GM18511 (cell line): Measurements from ENCODE around the gene EXOC6B.

ENCODE experiments used
- ATAC-seq: cut with Tn5 transposase; IDR thresholded peaks from one replicate; pipeline ENCODE4 v1.9.1; 2021; ENCODE audit warnings: mild to moderate bottlenecking, moderate library complexity; ENCODE audit not compliant: unreplicated experiment

Gene EXOC6B

DNA sequence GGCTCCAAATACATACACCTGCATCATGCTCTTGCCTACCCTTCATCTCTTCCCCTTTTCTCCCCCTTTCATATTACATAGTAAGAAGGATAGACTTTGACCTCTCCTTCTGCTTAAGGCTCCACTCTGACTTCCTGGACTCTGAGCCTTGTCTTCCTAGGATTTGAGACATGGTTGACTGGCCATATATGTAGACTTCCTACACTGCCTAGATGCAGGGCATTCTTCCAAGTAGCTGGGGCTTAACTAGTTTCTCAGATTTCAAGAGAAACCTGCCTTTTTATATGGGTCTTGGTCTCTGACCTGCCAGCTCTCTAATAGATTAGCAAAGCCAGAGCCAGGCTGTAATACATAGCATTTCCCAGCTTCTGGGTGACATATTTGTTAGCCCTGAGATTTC, 642.8 kb downstream of the EXOC6B start:
- no peak for ATAC-seq

DNA sequence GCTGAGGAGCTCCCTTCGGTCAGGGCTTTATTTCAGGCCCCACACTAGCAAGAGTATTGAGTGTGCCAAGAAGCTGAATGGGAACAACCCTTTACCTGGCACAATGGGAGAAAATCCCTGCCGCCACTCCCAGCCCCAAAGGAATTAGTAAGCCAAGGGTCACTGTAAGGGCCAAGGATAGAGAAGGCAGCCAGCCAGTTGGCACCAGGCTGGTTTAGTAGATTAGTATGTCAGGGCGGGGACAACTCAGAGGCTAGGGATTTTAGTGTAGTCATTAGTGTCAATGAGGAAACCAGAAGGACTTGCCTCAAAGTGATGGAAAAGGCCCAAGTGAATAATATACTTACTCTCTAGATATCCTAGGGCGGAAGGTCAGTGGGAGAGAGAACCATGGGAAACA, 643.3 kb downstream of the EXOC6B start:
- no peak for ATAC-seq

DNA sequence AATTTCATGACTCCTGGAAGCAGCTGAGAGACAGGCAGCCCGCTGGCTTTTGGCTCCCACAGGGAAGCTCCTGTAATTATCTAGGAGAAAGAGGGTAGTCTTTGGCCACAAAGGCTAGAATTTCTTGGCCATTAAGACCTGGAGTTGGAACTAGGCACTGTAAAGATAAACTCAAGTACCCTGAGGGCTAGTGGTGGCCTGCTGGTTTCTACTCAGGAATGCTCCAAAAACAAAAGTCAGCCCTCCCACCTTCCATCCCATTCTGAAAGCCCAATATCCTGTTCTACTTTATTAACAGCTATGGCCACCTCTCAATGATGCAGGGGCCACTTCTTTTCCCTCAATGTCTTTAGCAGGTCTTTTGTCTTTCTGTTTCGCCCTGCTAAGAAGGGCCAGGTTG, 644.2 kb downstream of the EXOC6B start:
- no peak for ATAC-seq

DNA sequence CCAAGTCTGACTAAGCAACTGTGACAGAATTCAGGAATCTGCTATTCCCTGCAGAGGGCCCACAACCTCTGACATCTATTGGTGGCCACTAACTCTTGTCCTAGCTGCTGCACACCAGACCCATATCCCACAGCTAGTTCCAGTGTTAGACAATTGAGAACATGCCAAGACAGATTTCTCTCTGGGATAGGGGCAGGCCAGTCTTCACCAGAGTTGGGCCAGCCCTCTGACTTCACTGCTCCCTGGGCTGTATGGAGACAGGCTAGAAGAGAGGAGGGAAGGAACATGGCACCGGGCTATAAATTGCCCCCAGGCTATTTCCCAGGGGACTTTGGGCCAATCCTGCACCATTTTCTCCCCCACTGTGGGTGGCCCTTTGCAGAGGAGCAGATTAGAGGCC, 645.5 kb downstream of the EXOC6B start:
- no peak for ATAC-seq

DNA sequence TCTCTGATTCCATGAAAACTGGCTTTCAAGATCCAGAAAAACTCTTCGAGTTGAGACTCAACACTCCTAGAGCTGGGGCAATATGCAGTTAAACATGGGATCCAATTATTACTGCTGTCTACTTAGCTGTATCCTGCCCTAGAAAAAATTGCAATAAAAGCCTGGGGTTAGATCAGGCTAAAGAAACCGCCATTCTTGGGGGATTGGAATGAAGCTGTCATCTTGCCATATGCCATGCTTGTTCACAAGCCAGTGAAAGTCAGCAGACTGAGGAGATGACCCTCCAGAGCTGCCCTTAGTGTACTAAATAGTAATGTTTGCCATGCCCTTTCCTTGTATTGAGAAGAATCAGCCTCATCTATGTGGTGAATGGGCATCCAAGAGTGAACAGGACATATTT, 647.3 kb downstream of the EXOC6B start:
- ATAC-seq, result no peak

DNA sequence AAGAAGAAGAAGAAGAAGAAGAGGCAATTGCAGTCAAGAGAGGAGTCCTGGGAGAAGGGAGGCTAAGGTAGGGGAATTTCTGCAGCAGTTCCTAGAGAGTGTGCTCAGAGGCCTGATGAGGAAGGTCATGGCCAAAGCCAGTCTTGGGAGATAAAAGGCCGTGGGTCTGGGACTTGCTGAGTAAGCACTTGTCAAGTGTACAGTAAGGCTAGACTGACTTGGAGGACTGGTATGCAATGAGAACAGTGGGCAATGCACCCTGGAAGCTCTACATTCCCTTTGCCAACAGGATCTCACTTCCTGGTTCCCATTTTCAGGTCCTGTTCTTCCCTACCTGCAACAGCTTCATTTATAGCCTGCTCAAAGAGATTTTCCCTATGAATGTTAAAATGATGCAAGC, 649.6 kb downstream of the EXOC6B start:
- no peak for ATAC-seq

DNA sequence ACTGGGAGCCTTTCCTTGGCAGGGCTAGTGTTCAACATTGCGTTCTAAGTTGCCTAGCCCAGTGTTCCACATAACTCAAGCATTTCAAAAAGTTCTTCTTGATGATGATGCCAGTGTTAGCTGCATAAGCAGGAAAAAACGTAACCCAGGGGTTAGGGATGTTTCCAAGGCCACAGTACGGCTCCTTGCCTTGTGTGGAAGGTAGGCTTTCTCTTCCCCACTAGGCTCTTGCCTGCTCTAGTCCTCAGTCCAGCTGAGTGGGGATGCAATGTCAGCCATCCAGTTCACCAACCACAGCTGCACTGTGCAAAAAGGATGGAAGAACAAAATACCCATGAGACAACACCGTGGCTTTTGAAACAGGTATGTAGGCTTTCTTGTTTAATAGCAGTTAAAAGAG, 650.2 kb downstream of the EXOC6B start:
- no peak for ATAC-seq

DNA sequence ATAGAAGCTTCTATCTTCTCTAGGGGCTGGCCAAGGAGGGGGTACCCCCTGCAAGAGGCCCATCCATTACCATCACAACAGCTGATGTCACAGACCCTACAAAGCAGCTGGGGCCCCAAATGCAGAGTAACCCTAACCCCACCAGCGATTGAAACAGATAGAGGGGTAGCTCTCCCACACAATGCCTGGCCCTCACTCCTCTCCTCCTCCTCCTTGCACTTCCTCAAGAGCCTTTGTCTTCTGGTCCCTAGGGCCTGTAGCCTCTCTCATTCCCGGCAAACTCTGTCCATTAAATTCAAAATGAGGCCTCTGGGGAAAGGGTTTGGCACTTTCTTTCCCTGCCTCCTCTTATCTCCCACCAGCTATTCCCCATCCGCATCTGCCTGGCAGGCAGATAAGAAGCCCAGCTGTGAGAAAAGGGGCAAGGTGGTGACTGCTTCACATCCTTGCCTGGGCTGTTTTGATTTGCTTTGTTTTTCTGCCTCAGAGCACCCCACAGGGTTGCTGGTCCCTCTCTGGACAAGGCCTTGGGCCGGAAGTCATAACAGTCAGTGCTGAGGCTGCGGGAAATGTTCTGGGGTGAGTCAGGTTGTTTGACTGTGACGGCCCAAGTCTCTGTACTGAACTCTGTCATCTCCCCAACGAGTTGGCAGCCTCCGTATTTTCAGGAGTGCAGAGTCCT, 652.1 kb downstream of the EXOC6B start:
- no peak for ATAC-seq

DNA sequence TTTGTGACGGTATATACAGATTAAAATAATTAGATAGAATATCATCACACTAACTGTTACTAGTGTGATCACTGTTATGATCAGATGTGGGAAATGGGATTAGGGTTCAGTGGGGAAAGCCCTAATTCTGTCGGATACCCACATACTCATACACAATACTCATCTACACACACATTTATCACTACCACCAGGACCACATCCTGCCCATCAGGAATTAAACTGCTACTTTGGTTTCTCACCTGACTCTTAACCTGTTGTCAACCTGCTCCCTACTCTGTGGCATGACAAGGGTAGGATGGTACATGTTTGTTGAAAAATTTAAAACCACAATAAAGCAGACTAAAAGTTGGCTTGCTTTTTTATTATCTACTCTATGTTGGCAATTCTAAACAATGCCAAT, 653.4 kb downstream of the EXOC6B start:
- no peak for ATAC-seq

DNA sequence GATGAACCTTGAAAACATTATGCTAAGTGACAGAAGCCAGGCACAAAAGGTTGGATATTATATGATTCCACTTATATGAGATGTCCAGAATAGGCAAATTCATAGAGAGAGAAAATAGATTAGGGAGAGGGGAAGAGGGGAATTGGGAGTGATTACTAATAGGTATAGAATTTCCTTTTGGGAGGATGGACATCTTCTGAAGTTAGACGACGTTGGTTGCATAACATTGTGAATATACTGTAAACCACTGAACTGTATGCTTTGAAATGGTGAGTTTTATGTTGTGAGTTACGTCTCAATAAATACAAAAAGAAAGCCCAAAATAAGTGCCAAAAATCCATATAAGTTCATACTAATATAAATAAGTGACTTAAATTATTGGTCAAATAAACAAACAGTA, 659.6 kb downstream of the EXOC6B start:
- ATAC-seq, result no peak

DNA sequence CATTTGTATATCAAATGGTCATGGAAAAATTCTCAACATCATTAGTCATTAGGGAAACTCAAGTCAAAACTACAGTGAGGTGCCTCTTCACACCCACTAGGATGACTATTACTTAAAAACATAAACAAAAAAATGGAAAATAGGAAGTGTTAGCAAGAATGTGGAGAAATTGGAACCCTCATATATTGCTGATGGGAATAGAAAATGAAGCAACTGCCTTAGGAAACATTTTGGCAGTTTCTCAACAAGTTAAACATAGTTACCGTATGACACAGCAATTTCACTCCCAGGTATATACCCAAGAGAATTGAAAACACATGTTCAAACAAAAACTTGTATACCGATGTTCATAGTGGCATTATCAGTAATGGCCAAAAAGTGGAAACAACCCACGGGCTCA, 660.0 kb downstream of the EXOC6B start:
- ATAC-seq, result no peak

DNA sequence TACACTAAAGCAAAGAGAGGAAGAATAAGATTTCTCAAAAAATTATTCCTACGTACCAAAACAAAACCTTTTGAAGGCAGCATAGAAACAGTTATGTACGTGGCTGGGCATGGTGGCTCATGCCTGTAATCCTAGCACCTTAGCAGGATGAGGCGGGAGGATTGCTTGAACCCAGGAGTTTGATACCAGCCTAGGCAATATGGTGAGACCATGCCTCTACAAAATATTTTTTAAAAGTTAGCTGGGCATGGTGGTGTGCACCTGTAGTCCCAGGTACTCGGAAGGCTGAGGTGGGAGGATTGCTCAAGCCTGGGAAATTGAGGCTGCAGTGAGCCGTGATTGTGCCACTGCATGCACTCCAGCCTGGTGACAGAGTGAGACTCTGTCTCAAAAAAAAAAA, 663.3 kb downstream of the EXOC6B start:
- no peak for ATAC-seq

DNA sequence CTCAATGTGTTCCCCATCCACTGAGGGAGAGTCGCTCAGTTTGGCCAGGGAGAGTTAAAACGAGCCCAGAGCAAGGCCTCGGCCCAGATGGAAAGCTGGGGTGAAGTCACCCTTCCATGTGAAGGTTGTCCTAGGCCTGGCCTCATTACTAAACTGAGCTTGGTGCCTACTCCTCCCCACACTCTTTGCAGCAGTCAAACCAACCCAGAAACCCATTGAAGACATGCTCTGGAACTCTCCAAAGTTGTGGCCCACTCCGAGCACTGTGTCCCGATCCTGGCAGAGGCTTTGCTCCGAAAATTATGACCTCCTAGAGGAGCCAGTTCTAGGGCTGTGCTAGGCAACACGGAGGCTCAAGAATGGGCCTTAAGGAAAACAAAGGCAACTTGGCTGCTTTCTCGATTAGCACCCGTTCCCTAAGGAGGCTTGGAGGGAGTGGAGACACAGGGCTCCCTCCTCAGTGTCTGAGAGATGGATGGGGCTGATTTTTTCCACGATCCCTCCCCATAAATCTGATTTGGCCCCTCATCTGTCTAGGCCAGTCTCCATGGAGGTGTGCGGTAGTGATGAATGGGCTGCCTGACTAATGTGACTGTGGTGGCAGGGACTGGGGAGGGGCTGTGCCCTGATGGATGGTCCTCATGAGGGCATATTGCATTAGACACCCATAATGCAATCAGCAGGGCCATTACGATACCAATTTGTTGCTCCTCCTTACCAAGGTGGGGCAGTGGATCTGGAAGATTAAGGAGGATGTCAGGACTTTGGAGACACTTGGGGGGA, 666.4 kb downstream of the EXOC6B start:
- no peak for ATAC-seq

DNA sequence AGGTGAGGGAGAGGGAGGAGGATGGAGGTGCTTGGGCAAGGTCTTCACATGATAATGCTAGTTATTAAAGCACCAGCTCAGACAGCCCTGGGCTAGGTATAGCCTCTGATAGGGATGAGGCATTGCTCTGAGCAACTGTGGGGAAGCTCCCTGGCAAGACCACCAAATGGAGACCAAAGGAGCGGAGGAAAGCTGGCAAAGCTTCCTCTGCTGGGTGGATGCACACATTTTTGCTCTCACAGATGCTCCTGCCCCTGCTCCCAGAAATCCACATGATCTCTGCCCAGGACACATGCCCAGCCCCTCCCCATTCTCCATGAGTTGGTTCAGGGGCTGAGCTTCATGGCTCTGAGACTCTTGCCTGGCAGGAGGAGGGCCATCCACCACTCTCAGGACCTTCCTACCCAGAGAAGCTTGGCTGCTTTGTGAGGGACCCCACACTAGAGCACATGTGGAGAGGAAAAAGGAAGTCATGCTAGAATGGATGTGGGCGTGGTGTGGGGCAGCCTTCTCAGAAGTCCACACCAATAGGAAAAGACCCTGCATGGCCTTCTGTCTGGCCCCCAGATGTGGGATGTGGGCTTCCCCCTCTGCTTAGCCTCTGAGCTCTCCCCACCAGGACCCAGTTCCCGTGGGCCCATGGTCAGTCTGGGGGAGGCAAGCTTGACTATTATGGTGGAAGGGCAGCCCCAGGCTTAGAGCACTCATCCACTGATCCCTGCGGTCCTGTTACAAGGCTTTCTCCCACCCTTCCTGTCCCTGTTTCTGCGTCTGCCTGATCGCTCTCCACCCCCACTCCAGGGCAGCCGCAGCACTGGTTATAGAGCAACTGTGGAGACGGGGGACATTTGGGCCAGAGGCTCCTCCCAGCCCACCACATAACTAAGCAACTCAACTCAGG, 667.7 kb downstream of the EXOC6B start:
- no peak for ATAC-seq

DNA sequence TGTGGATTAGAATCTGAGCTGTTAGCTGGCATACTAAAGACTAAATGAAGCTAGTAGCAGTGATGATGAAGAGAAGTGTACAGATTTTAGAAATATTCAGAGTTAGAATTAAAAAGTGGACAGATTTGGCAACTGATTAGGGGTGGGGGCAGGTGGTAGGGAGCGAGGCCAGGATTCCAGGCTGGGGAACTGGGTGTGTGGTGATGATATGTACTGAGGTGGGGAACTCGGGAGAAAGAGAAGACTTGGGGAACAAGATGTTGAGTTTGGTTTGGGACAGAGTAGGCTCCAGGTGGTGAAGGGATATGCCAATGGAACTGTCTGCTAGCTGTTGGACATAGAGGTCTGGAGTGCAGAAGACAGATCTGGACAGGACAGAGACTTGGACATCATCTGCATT, 669.0 kb downstream of the EXOC6B start:
- no peak for ATAC-seq

DNA sequence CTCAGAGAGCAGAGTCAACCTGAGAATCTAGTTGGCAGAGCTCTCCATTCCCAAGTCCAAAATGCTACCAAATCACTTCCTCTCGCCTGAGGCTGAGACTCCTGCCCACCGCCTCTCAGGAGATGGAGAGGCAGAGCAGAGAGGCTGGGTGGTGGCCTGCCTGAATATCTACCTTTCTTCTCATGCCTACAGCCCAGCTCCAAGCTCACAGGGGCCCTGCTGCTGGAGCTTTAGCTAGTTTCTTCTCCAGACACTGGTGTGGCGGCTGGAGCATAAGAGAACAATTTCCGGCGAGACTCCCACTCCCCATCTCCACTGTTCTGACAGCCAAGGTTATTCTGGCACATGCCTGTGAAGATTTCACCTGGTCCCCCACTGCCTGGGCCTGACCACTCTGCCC, 670.1 kb downstream of the EXOC6B start:
- no peak for ATAC-seq

DNA sequence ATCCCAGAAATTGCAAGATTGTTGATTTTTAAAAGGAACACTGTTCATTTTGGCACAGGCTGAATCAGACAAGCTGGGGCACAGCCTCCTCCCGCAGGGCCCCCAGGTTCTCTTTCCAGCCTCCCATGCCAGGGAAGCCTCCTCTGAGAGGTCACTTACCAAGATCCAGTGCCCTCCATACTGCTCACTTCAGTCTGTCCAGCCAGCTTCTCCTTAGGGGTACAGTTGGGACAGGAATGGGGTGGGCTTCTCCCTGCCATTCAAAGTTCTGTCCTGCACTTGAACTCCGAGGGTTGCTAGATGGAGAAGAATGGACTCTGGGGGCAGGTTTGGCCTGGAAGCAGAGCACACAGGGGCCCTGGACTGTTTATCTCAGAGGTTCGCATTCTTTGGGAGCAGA, 670.7 kb downstream of the EXOC6B start:
- no peak for ATAC-seq

DNA sequence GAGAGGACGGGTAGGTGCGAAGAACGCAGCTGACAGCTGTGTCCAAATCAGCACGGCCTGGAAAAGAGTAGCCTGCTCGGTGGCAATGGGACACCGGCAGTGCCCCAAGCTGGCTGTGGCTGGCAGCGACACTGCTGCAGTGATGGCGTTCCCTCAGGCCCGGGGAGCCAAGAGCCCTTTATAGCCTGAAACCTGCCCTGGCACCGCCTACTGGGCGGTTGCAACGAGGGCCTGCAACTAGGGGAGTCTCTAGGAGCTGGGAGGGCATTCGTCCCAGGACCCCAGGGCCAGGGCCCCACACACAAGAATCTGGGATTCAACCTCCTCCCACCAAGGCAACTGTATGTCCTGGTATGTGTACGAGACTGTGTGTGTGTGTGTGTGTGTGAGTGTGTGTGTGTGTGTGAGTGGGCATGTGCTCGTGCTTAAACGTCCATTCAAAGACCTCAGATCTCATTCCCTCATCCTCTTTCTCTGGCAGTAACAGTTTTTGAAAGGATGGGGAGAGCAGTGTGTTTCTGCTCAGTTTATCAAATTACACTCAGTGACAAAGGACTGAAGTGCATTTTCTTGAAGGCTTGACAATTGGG, 671.4 kb downstream of the EXOC6B start:
- ATAC-seq, result no peak

DNA sequence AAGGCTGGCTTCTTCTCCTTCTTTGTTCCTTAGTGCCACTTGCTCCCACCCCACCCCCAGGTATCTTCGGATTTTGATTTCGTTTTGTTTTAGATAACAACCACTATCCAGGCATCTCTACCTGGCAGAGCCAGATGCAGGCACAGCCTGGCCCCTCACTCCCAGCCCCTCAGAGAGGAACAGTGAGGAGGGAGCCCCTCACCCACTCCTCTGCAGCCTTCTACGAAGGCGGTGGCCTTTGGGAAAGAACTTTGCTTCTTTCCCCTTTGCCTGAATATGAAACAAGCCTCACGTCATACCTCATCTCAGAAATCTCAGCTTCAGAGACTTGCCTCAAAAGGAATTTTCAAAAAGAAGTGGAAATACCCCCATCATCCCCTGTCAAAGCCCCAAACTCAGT, 671.9 kb downstream of the EXOC6B start:
- no peak for ATAC-seq

DNA sequence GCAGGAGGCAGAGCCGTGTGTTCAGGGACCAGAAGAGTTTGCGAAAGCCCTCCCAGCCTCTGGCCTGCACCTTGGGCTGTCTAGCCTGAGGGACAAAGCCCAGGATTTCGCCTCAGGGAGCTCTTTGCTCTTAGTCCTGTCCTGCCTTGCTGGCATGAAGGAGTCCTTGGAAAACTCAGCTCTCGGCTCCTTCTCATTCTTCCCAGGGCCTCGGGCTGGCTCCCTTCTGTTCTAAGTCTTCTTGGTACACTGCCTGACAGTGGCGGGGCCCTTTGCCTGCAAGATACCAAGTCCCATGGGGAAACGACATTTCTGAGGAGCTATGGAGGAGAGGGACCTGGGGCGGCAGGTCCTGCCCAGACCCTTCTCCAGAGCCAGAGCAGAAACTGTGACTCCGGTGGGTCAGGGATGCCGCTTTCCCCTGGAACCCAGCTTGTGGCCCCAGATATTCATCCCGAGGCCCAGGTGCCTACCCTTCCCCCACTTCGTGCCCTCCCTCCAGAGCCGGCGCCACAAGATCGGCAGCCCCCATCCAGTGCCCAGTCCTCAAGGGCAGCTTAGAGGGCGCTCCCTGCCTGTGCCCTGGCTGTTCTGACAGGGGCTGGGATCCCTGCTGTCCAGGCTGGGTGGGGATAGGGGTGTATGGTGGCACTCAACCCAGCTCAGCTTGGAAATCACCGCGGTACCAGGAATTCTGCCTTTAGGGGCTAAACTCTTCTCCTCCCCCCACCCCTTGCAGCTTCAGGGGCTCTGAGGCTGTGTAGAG, 672.6 kb downstream of the EXOC6B start:
- ATAC-seq, result no peak
